AG04450 (cell line): ENCODE measurements around the gene TMEM272. TPM values are rescaled to one million over a fixed set of nuclear protein-coding genes. Genes with fewer than 3 reads are reported as not detected.

Experiments
- CTCF ChIA-PET: fragments of 300-600, 350-600 bp; formaldehyde crosslinking; extraction: SDS; loops from one replicate; lab custom pipeline; 2022; ENCODE audit warnings: antibody characterized with exemption, inconsistent platforms; lab: Charles Lee
- POLR2A ChIA-PET: fragments of 350-600 bp; formaldehyde crosslinking; extraction: SDS; loops from one replicate; lab custom pipeline; 2021; ENCODE audit warnings: antibody characterized with exemption, inconsistent platforms; lab: Yijun Ruan, JAX
- DNase-seq: peaks from one replicate; pipeline ENCODE4 v3.0.0-alpha.2; 2011; ENCODE audit warnings: low read depth, low spot score
- H3K27ac ChIP-seq: one replicate; pipeline ENCODE4 v1.5.1; 2012; ENCODE audit warnings: low read depth, low read length, control low read depth
- H3K27me3 ChIP-seq: one replicate; pipeline ENCODE4 v1.6.0; 2012; ENCODE audit warnings: low read length; ENCODE audit not compliant: control insufficient read depth, insufficient read depth
- H3K4me3 ChIP-seq: 2 replicates; pipeline ENCODE4 v1.5.1; 2011; ENCODE audit warnings: mild to moderate bottlenecking, low read depth, low read length, control low read depth
- H3K9me3 ChIP-seq: 2 replicates; pipeline ENCODE4 v1.5.1; 2012; ENCODE audit warnings: low read length; ENCODE audit not compliant: control insufficient read depth, insufficient read depth
- polyA plus RNA-seq: library from polyadenylated mRNA; depleted of rRNA; stranded (reverse); fragments of >200 nt; gene quantifications from 2 replicates; pipeline ENCODE4 v1.2.3, GENCODE V29; 2011
- TF ChIP-seq, protein P1 (sequence below): IDR thresholded peaks from 2 replicates; pipeline ENCODE4 v1.5.1; 2011; ENCODE audit warnings: low read depth, low read length, control low read depth, inconsistent platforms

The TMEM272 gene
- polyA plus RNA-seq, 1 experiment, result not detected

DNA sequence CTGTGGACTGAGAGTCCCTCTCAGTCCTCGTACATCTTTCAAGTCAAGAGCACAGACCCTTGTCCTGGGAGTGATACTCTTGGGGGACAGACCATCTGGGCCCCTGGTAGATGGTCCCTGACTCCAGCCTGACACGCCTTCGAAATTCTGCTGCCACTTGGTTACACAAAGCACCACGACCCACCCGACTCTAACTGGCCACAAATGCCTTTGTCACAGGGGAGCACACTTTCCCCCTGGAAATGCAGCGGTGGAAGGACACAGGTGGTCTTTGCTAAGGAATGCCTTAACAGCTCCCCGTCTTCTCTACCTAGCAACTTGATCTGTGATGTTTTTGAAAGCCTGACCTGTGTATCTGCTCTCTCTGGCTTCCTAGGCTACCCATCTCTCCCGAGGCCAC, 27.3 kb downstream of the TMEM272 start:
- H3K4me3 ChIP-seq, result no peak overlapping the region
- CTCF ChIA-PET, result no interaction called here
- TF ChIP-seq, protein P1, sequence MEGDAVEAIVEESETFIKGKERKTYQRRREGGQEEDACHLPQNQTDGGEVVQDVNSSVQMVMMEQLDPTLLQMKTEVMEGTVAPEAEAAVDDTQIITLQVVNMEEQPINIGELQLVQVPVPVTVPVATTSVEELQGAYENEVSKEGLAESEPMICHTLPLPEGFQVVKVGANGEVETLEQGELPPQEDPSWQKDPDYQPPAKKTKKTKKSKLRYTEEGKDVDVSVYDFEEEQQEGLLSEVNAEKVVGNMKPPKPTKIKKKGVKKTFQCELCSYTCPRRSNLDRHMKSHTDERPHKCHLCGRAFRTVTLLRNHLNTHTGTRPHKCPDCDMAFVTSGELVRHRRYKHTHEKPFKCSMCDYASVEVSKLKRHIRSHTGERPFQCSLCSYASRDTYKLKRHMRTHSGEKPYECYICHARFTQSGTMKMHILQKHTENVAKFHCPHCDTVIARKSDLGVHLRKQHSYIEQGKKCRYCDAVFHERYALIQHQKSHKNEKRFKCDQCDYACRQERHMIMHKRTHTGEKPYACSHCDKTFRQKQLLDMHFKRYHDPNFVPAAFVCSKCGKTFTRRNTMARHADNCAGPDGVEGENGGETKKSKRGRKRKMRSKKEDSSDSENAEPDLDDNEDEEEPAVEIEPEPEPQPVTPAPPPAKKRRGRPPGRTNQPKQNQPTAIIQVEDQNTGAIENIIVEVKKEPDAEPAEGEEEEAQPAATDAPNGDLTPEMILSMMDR, result no peak
- DNase-seq, result no peak
- no peaks in the 10 kb centered on the region for H3K9me3 ChIP-seq
- H3K27ac ChIP-seq, result no peak overlapping the region
- POLR2A ChIA-PET, result no interaction called here
- H3K27me3 ChIP-seq, result peaks cover 61% of the 10 kb centered on the region

DNA sequence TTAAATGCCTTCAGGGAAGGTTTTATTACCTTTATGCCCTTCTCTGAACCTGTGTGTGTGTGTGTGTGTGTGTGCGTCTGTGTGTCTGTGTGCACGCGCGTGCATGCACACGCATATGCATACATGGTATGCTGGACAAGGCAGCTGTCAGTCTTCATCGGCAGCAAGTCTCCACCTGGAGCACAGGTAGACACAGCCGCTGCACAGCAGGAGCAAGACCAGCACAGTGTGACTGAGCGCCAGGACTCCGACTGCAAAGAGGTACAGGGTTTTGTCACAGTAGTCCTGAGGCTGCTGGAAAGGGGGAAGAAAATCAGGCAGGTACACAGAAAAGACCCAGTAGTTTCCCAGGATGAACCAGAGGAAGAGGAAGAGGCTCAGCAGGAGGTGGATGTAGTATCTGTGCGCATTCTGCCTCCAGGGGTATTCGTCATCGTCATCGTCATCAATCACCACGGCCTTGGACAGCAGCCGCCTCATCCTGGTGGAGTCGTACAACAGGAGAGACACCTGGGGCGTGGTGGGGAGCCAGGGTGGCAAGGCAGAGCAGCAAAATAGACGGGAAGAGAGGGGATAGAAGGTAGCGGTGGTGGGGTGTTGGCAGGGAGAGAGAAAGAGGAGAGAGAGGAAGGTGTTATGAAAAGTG, 28.2 kb downstream of the TMEM272 start:
- no peak overlapping the region for H3K27ac ChIP-seq
- H3K27me3 ChIP-seq, result peaks cover 55% of the 10 kb centered on the region
- ChIA-PET POLR2A (no interaction called here), CTCF (interaction anchor here (1.2 to 4.1 kb wide), 9 partner anchors 11 to 413 kb away, joined by 3 to 61 read pairs (median 7); no protein-coding TSS in a partner anchor)
- DNase-seq, result no peak
- H3K4me3 ChIP-seq, result no peak overlapping the region
- no peaks in the 10 kb centered on the region for H3K9me3 ChIP-seq
- TF ChIP-seq, protein P1, result no peak

DNA sequence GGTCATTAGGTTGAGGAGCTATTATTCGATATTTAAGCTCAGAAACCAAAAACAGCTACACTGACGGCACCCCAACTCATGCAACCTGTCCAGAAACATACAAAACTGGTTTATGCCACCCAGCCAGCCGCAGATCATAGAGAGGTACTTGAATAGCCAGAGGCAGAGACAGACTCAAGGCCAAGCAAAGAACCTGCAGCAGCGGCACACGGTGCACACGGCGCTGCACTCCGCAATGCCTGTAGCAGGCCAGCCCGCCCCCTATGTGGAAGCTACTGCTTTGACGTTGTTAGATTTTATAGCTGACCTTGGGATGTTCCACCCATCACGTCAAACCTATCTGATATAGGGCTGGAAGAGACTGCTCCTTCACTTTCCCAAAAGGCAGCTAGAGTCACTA, 29.1 kb downstream of the TMEM272 start:
- POLR2A ChIA-PET, result no interaction called here
- Histone ChIP-seq H3K9me3 (no peaks in the 10 kb centered on the region), H3K27me3 (peaks cover 55% of the 10 kb centered on the region), H3K27ac (no peak overlapping the region), H3K4me3 (no peak overlapping the region)
- CTCF ChIA-PET, result interaction anchor here (0.6 to 4.1 kb wide), 40 partner anchors 8 to 460 kb away, joined by 3 to 61 read pairs (median 4); partner anchors contain the start of gene NEK5
- TF ChIP-seq, protein P1, result no peak
- no peak for DNase-seq

DNA sequence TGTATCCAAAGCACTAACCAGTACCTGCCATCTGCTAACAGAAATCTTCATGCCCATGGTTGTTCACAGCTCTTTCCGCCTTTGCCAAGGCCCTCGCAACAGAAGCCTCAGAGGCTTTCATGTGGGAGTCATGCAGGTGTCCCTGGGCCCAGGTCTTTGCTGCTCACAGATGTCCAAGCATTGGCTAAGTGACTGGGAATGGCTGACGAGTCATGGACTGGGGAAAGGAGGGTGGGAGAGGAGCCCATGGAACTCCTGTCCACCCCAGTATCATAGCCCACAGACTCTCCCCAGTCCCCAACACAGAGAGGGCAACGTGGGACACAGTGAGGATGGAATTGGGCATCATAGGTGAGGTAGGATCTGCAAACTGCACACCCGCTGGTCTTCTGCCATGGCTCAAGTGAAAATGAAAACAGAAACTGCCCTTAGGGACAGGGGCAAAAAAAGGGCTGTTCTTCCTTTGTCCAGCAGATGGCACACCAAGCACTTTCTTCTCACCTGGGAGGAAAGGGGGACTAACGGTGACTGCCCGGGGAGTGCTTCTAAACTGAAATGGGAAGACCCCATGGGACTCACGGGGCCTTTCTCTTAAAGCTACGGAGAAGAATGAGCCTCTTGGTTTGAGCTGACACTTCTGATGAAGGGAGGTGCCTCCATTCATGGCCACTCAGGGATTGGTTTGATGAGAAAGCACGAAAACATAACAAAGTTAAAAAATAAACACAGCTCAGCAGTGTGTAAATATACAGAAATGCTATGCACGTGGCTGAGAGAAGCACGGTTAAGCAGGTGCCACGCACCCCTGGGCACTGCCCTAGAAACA, 29.9 kb downstream of the TMEM272 start:
- no peaks in the 10 kb centered on the region for H3K9me3 ChIP-seq
- peak overlapping the region; percentile 45 for H3K4me3 ChIP-seq
- POLR2A ChIA-PET, result no interaction called here
- no peak for DNase-seq
- TF ChIP-seq, protein P1, result peak; percentile 83
- no peak overlapping the region for H3K27ac ChIP-seq
- peaks cover 49% of the 10 kb centered on the region for H3K27me3 ChIP-seq
- CTCF ChIA-PET, result interaction anchor here (0.6 to 4.1 kb wide), 48 partner anchors 9 to 461 kb away, joined by 3 to 61 read pairs (median 3); partner anchors contain the start of gene NEK5
